HG03460 (cell line): ENCODE results near the gene LRRC41.
"Not testable (repeated sequence)": the region's sequence is repeated elsewhere in the genome, so short reads cannot be mapped to it uniquely, and the experiment has no call there.

Experiments
- ATAC-seq: cut with Tn5 transposase; IDR thresholded peaks from one replicate; pipeline ENCODE4 v1.9.1; 2021; ENCODE audit not compliant: unreplicated experiment

The LRRC41 gene

DNA sequence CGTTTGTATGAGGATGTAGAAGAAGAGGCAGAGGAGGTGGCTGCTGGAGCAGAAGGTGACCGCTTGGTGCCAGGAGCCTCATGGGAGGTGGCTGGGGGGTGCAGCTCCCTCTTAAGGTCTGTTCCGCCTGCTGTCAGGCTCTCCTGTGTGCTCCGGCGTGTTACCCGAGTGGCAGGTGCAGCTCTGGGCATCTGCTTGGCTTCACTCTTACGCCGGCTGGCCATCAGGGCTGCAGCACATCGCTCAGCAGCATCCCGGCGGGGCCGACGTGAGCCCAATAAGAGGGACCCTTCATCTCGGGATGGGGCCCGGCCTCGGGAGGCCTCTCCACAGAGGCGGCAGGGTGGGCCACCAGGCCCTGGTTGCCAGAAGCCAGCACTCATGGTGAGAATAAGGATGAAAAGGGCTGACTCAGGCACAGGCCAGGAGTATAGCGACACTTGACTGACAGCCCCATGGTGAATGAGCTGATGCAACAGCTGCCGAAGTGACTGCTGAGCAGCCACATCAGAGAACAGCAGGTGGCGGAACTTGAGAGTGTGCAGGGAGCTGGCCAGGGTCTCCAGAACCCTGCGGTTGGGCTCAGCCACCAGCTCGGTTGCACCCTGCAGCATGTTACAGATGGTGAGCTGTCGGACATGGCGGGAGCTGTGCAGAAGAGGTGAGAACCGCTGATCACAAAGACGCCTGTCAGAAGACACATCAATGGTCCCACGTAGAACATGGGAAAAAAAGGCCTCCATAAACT lies 17.5 kb downstream of the LRRC41 start:
- ATAC-seq = no peak

DNA sequence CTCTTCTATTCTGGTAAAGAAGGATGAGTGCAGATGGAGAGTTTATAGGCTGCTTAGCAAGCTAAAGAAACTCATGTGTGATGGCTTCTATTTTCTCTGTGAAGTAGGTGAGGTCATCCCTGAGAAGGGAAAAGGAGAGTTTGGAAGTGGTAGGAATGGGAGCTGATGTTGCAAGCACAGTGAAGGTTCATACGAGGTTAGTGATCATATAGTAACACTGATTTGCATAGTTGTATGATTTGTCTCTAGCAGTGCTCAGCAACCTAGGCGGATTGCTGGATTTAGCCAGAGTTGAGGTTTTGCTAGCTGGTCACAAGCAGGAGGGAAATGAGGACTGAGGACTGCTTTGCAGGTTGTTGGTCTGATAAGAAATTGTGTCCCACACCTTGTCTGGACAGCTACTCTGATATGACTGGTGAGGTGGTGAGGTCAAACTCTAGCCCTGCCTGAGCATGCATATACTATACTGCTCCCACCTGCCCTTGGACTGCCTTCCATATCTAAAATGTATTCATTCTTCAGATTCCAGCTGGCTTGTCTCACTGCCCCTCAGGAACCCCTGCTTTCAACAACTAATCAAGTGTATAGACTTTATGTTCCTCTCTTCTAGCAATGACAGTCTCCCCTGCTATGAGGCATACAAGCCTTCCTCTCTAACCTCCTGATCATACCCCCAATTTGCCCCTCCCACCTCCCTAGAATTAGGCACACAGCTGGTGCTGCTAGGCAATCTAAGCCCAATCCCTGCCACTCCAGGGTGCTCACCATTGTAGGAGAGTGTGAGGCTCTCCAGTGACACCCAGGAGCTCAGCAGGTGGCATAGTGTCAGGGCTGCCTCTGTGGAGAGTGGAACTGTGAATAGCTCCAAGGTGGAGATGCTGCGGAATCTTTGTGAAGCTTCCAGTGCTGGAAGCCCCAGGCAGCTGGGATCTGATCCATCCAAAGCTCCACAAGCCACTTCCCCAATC lies 18.5 kb downstream of the LRRC41 start:
- no peak for ATAC-seq

DNA sequence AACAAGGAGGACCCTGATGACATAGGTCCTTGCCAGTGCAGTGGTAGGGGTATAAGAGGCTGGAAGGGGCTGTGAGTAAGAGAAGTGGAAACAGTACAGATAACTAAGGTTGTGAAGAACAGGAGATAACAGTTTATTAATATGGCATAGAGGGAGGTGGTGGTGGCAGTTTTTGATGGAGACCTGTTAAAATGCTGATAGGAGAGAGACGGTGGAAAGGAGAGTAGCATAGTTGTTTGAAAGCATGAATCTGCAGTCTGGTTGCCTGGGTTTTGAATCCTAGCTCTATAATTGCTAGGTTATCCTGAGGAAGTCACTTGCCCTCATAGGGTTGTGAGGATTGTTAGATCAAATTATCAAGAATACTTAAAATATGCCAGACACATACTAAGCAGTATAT lies 19.4 kb downstream of the LRRC41 start:
- no peak for ATAC-seq

DNA sequence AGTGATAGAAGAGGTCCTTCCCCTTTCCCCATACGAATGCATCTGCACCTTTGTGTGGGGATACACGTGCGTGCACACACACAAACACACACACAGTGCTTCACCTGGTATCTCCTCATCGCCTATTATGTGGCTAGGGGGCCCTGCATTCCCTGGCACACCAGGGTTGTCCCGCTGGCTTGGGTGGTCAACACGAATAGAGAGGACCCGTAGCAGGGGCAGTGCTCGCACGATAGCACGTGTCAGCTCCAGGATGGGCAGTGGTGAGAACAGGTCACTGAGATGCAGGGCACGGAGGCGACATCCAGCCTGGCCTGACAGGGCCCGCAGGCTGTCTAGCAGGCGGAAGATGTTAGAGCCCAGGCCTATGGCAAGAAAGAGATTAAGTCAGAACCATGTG lies 22.4 kb downstream of the LRRC41 start:
- no peak for ATAC-seq

DNA sequence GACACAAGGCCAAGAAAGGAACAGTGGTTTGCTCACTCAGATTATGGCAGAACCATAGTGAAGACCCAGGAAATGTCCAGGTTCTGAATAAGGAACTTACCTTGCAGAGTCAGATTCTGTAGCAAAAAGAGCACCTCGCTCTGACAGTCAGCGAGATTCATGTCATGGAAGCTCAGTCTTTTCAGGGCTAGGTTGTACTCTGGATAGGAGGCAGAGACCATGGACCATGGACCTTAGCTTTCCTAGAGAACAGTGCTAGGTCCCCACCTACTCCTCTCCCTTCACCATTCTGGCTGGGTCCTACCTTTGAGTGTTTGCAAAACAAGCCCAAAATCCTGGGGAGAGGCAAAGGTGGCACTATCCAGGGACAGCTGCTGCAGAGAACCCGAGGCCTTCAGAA lies 23.3 kb downstream of the LRRC41 start:
- ATAC-seq = no peak

DNA sequence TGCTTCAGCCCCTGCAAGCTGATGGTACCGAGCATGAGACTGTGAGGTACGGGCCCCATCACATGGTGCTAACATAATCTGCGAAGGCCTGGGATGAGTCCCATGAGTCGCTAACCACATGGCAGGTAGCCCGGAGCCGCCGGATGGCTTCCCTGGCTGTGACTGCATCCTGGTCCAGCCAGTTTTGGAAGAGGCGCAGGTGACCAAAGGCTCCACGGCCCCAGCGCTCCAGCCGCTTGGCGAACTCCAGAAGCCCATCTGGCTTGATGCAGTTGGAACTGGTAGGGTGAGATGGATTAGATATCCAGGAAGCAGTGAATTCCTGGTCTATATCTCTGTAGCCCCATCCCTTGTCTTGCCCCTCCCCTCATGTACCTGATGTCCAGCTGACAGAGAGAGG lies 24.6 kb downstream of the LRRC41 start:
- no peak for ATAC-seq

DNA sequence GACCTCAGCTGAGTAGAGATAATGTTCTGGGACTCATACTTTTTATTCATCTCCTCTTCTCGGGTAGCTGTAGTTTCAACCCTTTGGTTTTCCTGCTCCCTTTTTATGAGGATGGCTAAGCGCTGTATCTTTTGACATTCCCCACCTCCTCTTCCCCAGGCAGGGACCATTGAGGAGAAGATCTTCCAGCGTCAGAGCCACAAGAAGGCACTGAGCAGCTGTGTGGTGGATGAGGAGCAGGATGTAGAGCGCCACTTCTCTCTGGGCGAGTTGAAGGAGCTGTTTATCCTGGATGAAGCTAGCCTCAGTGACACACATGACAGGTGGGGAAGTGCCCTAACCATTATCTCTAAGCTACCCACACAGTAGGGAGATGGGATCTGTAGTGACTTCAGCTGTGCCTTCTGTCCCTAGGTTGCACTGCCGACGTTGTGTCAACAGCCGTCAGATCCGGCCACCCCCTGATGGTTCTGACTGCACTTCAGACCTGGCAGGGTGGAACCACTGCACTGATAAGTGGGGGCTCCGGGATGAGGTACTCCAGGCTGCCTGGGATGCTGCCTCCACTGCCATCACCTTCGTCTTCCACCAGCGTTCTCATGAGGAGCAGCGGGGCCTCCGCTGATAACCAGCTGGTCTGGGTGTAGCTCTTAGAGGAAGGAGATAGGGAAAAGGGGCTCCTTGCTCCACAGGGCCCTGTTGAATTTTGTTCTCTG lies 25.6 kb downstream of the LRRC41 start:
- no peak for ATAC-seq

DNA sequence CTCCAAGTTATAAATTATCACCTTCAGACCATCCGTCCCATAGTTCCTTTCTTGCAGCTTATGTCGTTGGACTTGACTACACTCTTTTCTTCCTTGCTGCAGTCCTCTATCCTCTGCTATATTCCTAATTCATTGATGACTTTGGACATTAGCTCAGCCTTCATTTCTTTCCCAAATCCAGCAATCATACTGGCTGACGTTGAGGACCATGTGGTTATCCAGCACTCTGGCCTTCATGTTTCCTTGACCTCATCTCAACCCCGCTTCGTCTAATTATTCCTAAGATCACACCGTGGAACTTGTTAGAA lies 28.4 kb downstream of the LRRC41 start:
- no peak for ATAC-seq

DNA sequence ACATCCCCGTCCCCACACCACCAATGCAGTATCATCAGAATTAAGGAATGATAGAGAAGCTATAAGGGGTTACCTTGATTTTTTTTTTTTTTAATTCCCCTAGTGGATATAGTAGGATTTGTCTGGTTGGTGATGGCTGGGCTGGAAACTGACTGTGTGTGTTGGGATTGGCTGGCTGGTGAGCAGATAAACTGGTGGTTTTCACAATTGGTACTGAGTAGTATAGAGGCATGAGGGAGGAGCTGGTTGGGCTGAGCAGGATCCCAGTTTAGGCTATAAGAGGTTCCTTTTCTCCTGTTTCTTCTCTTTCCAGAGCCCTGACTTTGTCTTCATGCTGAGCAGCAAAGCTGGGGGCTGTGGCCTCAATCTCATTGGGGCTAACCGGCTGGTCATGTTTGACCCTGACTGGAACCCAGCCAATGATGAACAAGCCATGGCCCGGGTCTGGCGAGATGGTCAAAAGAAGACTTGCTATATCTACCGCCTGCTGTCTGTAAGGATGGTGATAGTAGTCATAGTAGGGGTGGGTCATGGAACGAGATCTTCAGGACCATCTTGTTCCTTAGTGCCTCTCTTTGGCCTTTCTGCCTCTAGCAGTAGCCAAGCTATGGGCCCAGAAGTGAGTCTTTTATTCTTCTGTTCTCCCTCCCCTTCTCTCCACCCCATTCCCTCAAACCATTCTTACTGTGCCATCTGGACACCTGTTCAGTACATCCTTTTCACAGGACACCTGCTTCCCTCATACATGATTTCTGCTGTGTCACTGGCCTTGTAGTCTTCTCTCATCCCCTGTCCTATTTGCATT lies 29.0 kb downstream of the LRRC41 start:
- no peak for ATAC-seq

DNA sequence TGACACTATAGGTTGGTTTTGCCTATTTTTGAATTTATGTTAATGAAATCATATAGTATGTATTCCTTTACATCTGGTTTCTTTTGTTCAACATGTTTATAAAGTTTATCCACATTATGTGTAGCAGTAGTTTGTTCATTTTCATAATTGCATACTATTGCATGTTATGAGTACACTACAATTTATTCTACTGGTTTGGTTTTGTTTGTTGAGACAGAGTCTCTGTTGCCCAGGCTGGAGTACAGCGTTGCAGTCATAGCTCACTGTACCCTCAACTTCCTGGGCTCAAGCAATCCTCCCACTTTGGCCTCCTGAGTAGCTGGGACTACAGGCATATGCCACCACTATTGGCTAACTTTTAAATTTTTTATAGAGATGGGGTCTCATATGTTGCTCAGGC lies 34.8 kb downstream of the LRRC41 start:
- ATAC-seq = no peak

DNA sequence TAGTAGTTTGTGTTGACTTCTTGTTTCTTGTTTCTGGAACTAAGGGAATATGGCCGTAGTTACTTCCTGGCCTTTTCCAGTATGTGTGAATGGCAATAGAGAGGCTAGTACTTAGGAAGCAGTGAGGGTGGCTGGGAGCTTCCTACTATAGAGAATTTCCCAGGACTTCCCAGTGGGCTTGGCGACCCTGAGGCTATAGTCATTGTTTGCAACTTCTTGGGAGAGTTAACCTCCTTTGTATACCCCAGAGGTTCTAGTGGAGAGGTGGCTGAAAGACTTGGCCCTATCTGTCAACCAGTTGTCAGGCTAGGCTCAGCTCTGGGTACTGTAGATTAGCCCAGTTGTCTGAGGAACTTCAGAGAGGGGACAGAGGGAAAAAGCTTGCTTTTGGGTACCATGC lies 40.3 kb downstream of the LRRC41 start:
- ATAC-seq = no peak

DNA sequence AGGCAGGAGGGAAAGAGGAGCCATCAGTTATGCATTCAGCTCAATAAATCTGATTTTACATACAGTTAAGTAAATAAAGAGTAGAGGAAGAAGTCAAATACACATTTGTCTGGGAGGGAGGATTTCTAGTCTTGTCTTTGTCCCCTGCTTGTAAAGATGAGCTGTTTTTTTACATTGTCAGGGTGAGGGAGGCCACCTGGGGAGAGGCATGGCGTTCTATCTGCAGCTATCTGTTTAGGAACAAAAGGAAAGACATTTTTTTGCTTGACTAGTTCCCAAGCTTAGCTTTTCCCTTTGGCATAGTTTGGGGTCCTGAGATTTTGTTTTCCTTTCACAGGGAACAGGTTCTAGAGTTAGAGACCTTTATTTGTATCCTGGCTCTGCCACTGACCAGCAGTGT lies 40.9 kb downstream of the LRRC41 start:
- no peak for ATAC-seq

DNA sequence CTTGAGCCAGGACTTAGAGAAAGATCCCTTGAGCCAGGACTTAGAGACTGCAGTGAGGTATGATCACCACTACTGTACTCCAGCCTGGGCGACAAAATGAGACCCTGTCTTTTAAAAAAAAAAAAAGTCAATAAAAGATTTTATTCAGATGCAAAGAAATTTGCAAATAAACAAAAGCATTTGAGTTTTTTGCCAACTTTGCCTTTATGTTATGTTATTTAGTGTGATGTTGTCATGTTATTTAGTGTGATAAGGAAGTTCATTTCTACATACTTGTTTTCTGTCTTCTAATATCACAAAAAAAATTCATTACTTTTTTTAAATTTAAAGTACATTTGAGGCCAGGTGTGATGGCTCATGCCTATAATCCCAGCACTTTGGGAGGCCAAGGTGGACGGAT lies 46.9 kb downstream of the LRRC41 start:
- no peak for ATAC-seq

DNA sequence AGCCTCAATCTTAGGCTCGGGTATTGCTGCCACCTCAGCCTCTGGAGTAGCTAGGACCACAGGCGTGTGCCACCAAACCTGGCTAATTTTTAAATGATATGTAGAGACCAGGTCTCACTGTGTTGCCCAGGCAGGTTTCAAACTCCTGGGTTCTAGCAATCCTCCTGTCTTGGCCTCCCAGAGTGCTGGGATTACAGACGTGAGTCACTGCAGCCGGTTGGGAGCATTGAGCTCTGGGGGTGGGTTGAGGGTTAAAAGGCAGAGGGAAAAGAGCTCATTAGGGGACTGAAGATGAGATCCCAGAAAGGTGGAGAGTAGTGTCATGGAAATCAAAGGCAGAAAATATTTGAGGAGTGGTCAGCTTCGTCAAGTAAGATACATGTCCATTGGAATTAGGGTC lies 48.7 kb downstream of the LRRC41 start:
- ATAC-seq = no peak

DNA sequence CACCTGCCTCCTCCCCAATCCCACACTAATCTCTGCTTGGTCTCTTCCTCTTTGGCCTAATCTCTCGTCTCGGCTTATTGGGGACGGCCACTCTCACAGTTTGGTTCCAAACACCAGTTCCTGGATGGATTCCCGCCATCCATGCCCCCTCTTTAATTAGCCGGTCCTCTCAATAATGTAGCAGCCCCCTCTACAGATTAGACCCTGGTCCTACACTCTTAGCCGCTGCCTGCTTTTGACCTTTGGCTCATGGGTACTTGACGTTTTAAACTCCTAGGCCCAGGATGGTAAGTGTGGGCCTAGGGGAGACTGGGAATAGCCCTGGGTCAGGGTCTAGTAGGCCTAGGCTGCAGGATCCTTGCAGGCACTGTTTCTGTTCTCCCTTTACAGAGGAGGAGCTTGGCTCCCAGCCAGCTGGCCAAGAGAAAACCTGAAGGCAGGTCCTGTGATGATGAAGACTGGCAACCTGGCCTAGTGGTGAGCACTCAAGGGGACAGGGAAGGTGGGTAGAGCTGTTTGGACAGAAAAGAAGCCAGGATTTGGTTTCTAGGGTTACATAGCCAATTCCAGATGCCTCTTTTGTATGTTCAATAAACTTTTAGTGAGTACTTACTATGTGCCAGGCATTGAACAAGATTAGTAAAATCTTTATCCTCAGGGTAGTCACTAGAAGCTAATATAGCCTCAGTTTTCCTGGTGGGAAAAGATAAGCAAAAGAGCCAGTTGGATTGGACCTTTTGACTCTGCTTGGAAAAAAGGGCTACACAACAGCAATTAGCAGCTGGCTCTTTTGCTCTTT lies 55.1 kb downstream of the LRRC41 start:
- no peak for ATAC-seq

DNA sequence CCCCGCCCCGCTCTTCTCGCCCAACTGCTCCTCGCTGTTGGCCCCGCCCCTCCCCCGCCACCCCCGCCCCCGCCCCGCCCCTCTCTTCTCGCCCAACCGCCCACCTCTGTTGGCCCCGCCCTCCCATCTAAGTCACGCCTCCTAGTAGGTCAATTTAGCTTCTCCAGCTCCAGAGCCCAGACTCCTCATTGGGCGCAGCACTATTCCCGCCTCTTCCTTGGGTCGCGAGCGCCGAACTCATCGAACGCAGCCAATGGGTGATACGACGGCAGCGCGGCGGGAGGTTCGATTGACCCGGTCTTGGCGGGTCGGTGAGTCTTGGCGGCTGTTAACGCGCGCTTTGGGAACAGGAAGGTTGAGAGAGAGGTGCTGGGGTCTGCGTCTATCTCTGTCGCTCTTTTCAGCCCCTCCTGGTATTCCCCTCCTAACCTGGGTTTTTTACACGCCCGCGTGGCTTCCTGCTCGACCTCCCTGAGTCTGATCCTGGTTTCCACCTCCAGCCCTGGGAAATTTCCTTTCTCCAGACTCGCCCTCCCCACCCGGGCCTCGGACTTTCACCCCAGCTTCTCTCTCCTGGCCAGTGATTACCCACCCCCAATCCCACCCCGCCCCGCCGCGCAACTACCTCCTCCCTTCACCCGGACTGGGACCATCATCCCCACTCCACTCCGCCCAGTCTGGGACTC lies 55.8 kb downstream of the LRRC41 start, which contains the start of gene RAD54L:
Gene RAD54L, plus strand, starts transcription at position 328 of the 686 bp plus-strand sequence. CDS start 643 bp downstream, outside the sequence.
- ATAC-seq = peak; percentile 92

DNA sequence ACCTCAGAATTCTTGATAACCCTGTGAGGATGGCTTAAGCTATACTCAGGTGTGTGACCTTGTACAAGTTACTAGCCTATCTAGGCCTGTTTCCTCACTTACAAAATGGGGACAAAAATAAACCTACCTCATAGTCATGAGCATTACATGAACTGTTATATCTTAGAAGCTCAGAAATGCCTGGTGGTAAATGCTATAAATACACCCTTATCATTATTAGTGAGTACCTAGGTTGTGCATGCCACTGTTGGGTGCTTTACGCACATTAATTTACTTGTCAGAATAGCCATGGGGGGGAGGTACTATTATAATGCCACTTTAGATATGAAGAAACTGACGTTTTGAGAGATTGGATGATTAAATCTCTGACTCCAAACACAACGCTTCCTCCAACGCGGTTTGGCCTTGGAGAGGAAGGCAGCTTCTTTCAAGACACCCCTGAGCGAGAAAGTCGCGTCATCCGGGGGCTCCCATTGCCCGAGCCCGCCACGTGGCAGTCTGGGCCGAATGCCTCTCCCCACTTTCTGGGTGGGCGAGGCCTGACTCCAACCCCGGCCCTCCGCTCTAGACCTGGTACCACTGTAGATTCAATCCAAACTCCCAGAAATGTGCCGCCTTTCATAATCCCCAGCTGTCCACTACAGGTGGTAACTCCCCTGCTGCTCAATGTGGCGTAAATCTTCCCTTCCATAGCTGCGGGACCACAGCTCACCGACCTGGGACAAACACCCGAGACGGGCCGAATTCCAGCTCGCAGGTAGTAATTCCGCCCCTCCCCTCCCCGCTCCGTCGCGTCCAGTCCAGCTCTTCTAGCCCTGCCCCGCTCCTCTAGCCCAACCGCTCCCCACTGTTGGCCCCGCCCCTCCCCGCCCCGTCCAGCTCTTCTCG lies 56.6 kb downstream of the LRRC41 start:
- peak; percentile 52 for ATAC-seq

DNA sequence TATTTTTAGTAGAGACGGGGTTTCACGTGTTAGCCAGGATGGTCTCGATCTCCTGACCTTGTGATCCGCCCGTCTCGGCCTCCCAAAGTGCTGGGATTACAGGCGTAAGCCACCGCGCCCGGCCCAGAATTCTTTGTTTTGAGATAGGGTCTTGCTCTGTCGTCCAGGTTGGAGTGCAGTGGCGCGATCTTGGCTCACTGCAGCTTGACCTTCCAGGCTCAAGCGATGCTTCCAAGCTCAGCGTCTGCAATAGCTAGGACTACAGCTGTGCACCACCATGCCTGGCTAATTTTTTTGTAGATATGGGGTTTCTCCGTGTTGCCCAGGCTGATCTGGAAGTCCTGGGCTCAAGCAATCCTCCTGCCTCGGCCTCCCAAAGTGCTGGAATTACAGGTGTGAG lies 57.3 kb downstream of the LRRC41 start:
- not testable (repeated sequence) for ATAC-seq
